HepG2 (cell line): ENCODE data around the gene CDC14B.

Source experiments
- CTCF ChIP-seq: sonication (generic); formaldehyde crosslinking; IDR thresholded peaks from 2 replicates; pipeline ENCODE4 v1.5.0; 2020; ENCODE audit warnings: mild to moderate bottlenecking, missing genetic modification reagents, moderate library complexity
- ELF3 ChIP-seq: IDR thresholded peaks from 2 replicates; pipeline ENCODE4 v1.6.1; 2016; ENCODE audit warnings: missing genetic modification reagents, missing compliant biosample characterization
- FOSL1 ChIP-seq: sonication (generic); formaldehyde crosslinking; IDR thresholded peaks from 2 replicates; pipeline ENCODE4 v1.9.0; 2021; ENCODE audit warnings: missing genetic modification reagents, borderline replicate concordance
- POLR2AphosphoS5 ChIP-seq: IDR thresholded peaks from 2 replicates; pipeline ENCODE4 v1.6.1; 2012; ENCODE audit warnings: low read depth, low read length
- SP1 ChIP-seq, 2 experiments: fragments of 450-650 bp in 1 of 2; sonication (generic) in 1 of 2; formaldehyde crosslinking in 1 of 2; IDR thresholded peaks; 2 replicates each; pipeline versions ENCODE4 v1.4.0 to v1.6.1; 2016 to 2020; ENCODE audit warnings: missing genetic modification reagents in 1 of 2
- TCF7L2 ChIP-seq: IDR thresholded peaks from 2 replicates; pipeline ENCODE4 v1.6.1; 2011; ENCODE audit warnings: mild to moderate bottlenecking, low read depth, low read length, moderate library complexity
- ZNF138 ChIP-seq: sonication (generic); formaldehyde crosslinking; IDR thresholded peaks from 2 replicates; pipeline ENCODE4 v1.5.0; 2020; ENCODE audit warnings: mild to moderate bottlenecking, low read depth, missing genetic modification reagents
- ZNF296 ChIP-seq: sonication (generic); formaldehyde crosslinking; conservative IDR thresholded peaks from 2 replicates; pipeline ENCODE4 v1.5.0; 2020; ENCODE audit warnings: mild to moderate bottlenecking, missing genetic modification reagents
- ZNF747 ChIP-seq: sonication (generic); formaldehyde crosslinking; IDR thresholded peaks from 2 replicates; pipeline ENCODE4 v1.8.1; 2023; ENCODE audit warnings: missing genetic modification reagents, mild to moderate bottlenecking, borderline replicate concordance
- TF ChIP-seq, protein P1 (sequence below): sonication (generic); formaldehyde crosslinking; IDR thresholded peaks from 2 replicates; pipeline ENCODE4 v1.5.0; 2020; ENCODE audit warnings: missing genetic modification reagents, mild to moderate bottlenecking, borderline replicate concordance

- TF ChIP-seq FOSL1 (CRISPR knock-in tag) (no peak), SP1 (IDR thresholded peaks at IDR 0.05) (no peak), SP1 (CRISPR knock-in tag; IDR thresholded peaks at IDR 0.05) (no peak), POLR2AphosphoS5 (no peak), ZNF296 (CRISPR knock-in tag) (no peak), ZNF138 (CRISPR knock-in tag) (no peak), ZNF747 (CRISPR knock-in tag) (no peak), ELF3 (CRISPR knock-in tag) (no peak), TCF7L2 (no peak), CTCF (CRISPR knock-in tag) (no peak)
- TF ChIP-seq, protein P1, sequence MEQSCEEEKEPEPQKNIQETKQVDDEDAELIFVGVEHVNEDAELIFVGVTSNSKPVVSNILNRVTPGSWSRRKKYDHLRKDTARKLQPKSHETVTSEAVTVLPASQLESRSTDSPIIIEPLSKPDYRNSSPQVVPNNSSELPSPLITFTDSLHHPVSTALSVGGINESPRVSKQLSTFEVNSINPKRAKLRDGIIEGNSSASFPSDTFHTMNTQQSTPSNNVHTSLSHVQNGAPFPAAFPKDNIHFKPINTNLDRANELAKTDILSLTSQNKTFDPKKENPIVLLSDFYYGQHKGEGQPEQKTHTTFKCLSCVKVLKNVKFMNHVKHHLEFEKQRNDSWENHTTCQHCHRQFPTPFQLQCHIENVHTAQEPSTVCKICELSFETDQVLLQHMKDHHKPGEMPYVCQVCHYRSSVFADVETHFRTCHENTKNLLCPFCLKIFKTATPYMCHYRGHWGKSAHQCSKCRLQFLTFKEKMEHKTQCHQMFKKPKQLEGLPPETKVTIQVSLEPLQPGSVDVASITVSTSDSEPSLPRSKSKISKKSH (CRISPR knock-in tag) = no peak
Observed at GRCh38 chr9:96585426-96585825, 34.2 kb downstream of the CDC14B start.
